GM18867 (cell line): ENCODE results near the gene ZNF831.

Source experiments
- ATAC-seq: cut with Tn5 transposase; IDR thresholded peaks from one replicate; pipeline ENCODE4 v1.9.1; 2021; ENCODE audit warnings: mild to moderate bottlenecking, moderate library complexity; ENCODE audit not compliant: unreplicated experiment

ZNF831 gene

GRCh38 chr20:59163631-59164530, at the start of gene ZNF831:
Gene ZNF831 (plus strand): TSS chr20:59163821. CDS start chr20:59191020, 27,199 bp downstream.
- ATAC-seq: no peak

- ATAC-seq: no peak
Measured at GRCh38 chr20:59117526-59117925, 46.1 kb upstream of the ZNF831 start.

- no peak for ATAC-seq
Measured at GRCh38 chr20:59118855-59119254, 44.8 kb upstream of the ZNF831 start.

- no peak for ATAC-seq
Measured at GRCh38 chr20:59120491-59120890, 43.1 kb upstream of the ZNF831 start.

- ATAC-seq: no peak
Measured at GRCh38 chr20:59120919-59121318, 42.7 kb upstream of the ZNF831 start.

- ATAC-seq: no peak
Measured at GRCh38 chr20:59121714-59122565, 41.7 kb upstream of the ZNF831 start.

GRCh38 chr20:59122566-59122919, 41.1 kb upstream of the ZNF831 start:
- ATAC-seq: no peak

GRCh38 chr20:59123011-59123677, 40.5 kb upstream of the ZNF831 start:
- ATAC-seq: no peak

GRCh38 chr20:59123678-59124255, 39.9 kb upstream of the ZNF831 start:
- no peak for ATAC-seq

GRCh38 chr20:59124296-59125029, 39.2 kb upstream of the ZNF831 start:
- ATAC-seq: no peak

GRCh38 chr20:59125332-59125731, 38.3 kb upstream of the ZNF831 start:
- ATAC-seq: no peak

GRCh38 chr20:59125836-59126235, 37.8 kb upstream of the ZNF831 start:
- ATAC-seq: no peak

- no peak for ATAC-seq
Measured at GRCh38 chr20:59127839-59128238, 35.8 kb upstream of the ZNF831 start.

GRCh38 chr20:59131551-59132285, 31.9 kb upstream of the ZNF831 start:
- no peak for ATAC-seq

GRCh38 chr20:59134182-59134581, 29.4 kb upstream of the ZNF831 start:
- ATAC-seq: no peak

- ATAC-seq: no peak
Measured at GRCh38 chr20:59135093-59135492, 28.5 kb upstream of the ZNF831 start.

GRCh38 chr20:59136027-59136426, 27.6 kb upstream of the ZNF831 start:
- no peak for ATAC-seq

- ATAC-seq: no peak
Measured at GRCh38 chr20:59137532-59137931, 26.1 kb upstream of the ZNF831 start.

- no peak for ATAC-seq
Measured at GRCh38 chr20:59138114-59138748, 25.4 kb upstream of the ZNF831 start.
